Measurements from ENCODE around the gene FDXACB1. TPM values are rescaled to one million over a fixed set of nuclear protein-coding genes. Genes with fewer than 3 reads are reported as not detected.

FDXACB1 gene
- total and polyA plus RNA-seq, 9 of the 15 experiments (the other 6 are each of a cell fraction or from before 2014, with no cell fraction given): 3.2 to 7.5 (median 5.3) TPM

DNA sequence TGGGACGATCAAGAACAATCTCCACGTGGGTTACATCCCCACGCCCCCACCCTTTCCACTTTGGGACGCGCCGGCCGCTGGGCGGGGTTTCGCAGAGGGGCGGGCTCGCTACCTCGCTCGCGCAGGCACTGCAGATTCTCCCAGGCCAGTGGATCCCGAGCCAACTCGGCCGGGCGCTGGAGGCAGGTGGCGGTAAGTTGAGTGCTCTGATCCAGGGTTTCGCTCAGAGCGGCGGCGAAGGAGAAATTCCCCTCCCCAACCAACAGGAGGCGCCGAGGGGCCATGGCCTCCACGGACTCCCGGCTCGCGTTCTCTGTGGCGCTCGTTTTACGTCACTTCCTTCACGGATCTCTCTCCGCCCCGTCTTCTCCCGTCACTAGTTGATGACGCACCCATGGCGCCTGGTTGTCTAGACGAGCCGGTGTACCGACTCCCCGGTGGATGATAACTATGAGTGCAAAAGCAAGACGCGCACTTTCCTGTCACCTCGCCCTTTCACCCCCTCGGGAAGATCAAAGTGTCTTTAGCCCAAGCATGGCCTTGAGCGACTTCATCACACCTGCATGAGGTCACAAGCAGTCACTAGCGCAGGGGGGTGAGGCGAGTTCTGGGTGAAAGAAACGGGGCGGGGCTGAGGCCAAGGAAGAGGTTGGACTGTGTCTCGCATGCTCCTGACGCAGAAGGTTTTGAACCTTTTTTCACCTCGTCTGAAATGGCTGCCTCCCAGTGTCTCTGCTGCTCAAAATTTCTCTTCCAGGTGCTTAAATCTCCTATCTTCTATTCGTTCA is at the start of gene FDXACB1, which contains the start of gene CFAP68 (continued):
- TF ChIP-seq, protein P1, sequence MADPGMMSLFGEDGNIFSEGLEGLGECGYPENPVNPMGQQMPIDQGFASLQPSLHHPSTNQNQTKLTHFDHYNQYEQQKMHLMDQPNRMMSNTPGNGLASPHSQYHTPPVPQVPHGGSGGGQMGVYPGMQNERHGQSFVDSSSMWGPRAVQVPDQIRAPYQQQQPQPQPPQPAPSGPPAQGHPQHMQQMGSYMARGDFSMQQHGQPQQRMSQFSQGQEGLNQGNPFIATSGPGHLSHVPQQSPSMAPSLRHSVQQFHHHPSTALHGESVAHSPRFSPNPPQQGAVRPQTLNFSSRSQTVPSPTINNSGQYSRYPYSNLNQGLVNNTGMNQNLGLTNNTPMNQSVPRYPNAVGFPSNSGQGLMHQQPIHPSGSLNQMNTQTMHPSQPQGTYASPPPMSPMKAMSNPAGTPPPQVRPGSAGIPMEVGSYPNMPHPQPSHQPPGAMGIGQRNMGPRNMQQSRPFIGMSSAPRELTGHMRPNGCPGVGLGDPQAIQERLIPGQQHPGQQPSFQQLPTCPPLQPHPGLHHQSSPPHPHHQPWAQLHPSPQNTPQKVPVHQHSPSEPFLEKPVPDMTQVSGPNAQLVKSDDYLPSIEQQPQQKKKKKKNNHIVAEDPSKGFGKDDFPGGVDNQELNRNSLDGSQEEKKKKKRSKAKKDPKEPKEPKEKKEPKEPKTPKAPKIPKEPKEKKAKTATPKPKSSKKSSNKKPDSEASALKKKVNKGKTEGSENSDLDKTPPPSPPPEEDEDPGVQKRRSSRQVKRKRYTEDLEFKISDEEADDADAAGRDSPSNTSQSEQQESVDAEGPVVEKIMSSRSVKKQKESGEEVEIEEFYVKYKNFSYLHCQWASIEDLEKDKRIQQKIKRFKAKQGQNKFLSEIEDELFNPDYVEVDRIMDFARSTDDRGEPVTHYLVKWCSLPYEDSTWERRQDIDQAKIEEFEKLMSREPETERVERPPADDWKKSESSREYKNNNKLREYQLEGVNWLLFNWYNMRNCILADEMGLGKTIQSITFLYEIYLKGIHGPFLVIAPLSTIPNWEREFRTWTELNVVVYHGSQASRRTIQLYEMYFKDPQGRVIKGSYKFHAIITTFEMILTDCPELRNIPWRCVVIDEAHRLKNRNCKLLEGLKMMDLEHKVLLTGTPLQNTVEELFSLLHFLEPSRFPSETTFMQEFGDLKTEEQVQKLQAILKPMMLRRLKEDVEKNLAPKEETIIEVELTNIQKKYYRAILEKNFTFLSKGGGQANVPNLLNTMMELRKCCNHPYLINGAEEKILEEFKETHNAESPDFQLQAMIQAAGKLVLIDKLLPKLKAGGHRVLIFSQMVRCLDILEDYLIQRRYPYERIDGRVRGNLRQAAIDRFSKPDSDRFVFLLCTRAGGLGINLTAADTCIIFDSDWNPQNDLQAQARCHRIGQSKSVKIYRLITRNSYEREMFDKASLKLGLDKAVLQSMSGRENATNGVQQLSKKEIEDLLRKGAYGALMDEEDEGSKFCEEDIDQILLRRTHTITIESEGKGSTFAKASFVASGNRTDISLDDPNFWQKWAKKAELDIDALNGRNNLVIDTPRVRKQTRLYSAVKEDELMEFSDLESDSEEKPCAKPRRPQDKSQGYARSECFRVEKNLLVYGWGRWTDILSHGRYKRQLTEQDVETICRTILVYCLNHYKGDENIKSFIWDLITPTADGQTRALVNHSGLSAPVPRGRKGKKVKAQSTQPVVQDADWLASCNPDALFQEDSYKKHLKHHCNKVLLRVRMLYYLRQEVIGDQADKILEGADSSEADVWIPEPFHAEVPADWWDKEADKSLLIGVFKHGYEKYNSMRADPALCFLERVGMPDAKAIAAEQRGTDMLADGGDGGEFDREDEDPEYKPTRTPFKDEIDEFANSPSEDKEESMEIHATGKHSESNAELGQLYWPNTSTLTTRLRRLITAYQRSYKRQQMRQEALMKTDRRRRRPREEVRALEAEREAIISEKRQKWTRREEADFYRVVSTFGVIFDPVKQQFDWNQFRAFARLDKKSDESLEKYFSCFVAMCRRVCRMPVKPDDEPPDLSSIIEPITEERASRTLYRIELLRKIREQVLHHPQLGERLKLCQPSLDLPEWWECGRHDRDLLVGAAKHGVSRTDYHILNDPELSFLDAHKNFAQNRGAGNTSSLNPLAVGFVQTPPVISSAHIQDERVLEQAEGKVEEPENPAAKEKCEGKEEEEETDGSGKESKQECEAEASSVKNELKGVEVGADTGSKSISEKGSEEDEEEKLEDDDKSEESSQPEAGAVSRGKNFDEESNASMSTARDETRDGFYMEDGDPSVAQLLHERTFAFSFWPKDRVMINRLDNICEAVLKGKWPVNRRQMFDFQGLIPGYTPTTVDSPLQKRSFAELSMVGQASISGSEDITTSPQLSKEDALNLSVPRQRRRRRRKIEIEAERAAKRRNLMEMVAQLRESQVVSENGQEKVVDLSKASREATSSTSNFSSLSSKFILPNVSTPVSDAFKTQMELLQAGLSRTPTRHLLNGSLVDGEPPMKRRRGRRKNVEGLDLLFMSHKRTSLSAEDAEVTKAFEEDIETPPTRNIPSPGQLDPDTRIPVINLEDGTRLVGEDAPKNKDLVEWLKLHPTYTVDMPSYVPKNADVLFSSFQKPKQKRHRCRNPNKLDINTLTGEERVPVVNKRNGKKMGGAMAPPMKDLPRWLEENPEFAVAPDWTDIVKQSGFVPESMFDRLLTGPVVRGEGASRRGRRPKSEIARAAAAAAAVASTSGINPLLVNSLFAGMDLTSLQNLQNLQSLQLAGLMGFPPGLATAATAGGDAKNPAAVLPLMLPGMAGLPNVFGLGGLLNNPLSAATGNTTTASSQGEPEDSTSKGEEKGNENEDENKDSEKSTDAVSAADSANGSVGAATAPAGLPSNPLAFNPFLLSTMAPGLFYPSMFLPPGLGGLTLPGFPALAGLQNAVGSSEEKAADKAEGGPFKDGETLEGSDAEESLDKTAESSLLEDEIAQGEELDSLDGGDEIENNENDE (IDR thresholded peaks at IDR 0.05; ENCODE audit: low read depth, low read length): no peak
- TF ChIP-seq KLF16 (IDR thresholded peaks at IDR 0.05) (peak; percentile 69), SIN3B (IDR thresholded peaks at IDR 0.05; ENCODE audit: low read depth) (peak; percentile 89), SMAD4 (CRISPR knock-in tag; conservative IDR thresholded peaks at IDR 0.05) (peak; percentile 100), SAP30 (IDR thresholded peaks at IDR 0.05; ENCODE audit: borderline replicate concordance, insufficient read depth, low read depth, low read length, poor library complexity, severe bottlenecking) (peak; percentile 88), ZFX (CRISPR knock-in tag; IDR thresholded peaks at IDR 0.05) (peak; percentile 82), RAD21 (CRISPR knock-in tag; conservative IDR thresholded peaks at IDR 0.05 in 1 of 2, IDR thresholded peaks at IDR 0.05 in 1 of 2) (peak; percentile 85 to 89), ZNF717 (CRISPR knock-in tag; IDR thresholded peaks at IDR 0.05) (no peak)
- TF ChIP-seq, protein P2, sequence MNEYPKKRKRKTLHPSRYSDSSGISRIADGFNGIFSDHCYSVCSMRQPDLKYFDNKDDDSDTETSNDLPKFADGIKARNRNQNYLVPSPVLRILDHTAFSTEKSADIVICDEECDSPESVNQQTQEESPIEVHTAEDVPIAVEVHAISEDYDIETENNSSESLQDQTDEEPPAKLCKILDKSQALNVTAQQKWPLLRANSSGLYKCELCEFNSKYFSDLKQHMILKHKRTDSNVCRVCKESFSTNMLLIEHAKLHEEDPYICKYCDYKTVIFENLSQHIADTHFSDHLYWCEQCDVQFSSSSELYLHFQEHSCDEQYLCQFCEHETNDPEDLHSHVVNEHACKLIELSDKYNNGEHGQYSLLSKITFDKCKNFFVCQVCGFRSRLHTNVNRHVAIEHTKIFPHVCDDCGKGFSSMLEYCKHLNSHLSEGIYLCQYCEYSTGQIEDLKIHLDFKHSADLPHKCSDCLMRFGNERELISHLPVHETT (CRISPR knock-in tag; conservative IDR thresholded peaks at IDR 0.05 in 1 of 2, IDR thresholded peaks at IDR 0.05 in 1 of 2): peak in 1 of 2 experiments; percentile 96; a peak in 2 of 4 replicates
- TF ChIP-seq, protein P3, sequence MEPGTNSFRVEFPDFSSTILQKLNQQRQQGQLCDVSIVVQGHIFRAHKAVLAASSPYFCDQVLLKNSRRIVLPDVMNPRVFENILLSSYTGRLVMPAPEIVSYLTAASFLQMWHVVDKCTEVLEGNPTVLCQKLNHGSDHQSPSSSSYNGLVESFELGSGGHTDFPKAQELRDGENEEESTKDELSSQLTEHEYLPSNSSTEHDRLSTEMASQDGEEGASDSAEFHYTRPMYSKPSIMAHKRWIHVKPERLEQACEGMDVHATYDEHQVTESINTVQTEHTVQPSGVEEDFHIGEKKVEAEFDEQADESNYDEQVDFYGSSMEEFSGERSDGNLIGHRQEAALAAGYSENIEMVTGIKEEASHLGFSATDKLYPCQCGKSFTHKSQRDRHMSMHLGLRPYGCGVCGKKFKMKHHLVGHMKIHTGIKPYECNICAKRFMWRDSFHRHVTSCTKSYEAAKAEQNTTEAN (CRISPR knock-in tag; IDR thresholded peaks at IDR 0.05): peak; percentile 73; the same call in 1 of the 2 replicates

All from K562 (cell line).